Measurements from ENCODE around the gene RNF43. TPM values are rescaled to one million over a fixed set of nuclear protein-coding genes. Genes with fewer than 3 reads are reported as not detected.

Gene RNF43
- total and polyA plus RNA-seq, 2 donors (not counting 1 experiment from before 2014, with no cell fraction given), result 2.5 to 2.6 TPM

- Histone ChIP-seq H3K9me3 (ENCODE audit: control extremely low read depth in 1 of 3, control insufficient read depth in 2 of 3, insufficient read depth in 1 of 3, low read length in 2 of 3) (no peaks in the 10 kb centered on the region), H3K27ac (ENCODE audit: low read length in 2 of 2) (no peak overlapping the region), H3K4me1 (ENCODE audit: control insufficient read depth in 2 of 2, insufficient read depth in 2 of 2, low read length in 2 of 2) (no peaks in the 10 kb centered on the region), H3K79me2 (ENCODE audit: control insufficient read depth, insufficient read depth, low read length) (no peaks in the 10 kb centered on the region), H3K27me3 (replicated peaks in 1 of 4; ENCODE audit: control extremely low read depth in 1 of 4, control insufficient read depth in 3 of 4, insufficient read depth in 4 of 4, low read length in 3 of 4) (no peaks in the 10 kb centered on the region), H3K4me2 (replicated peaks; ENCODE audit: low read depth, low read length, poor library complexity, severe bottlenecking) (no peak overlapping the region), H3K36me3 (replicated peaks in 1 of 2; ENCODE audit: control extremely low read depth in 1 of 2, control insufficient read depth in 1 of 2, extremely low read depth in 1 of 2, insufficient read depth in 2 of 2, low read length in 1 of 2) (no peaks in the 10 kb centered on the region), H3K9ac (ENCODE audit: low read length) (no peak overlapping the region), H2AFZ (ENCODE audit: insufficient read depth, low read depth, low read length, poor library complexity, severe bottlenecking) (no peak overlapping the region), H3K4me3 (ENCODE audit: control extremely low read depth in 1 of 5, extremely low read depth in 1 of 5, insufficient read depth in 1 of 5, low read depth in 2 of 5, low read length in 4 of 5) (no peak overlapping the region), H4K20me1 (ENCODE audit: control insufficient read depth, insufficient read depth, low read length, poor library complexity, severe bottlenecking) (no peaks in the 10 kb centered on the region)
- no peaks in the 10 kb centered on the region for H3K27me3 Mint-ChIP-seq
- intact Hi-C loops (cut with micrococcal nuclease), result no loop called here
- H3K4me1 Mint-ChIP-seq, result no peaks in the 10 kb centered on the region
- no CpG with 5 or more reads among the region's 1 CpG for WGBS (ENCODE audit: insufficient coverage)
- H3K27ac Mint-ChIP-seq, result no peak overlapping the region
- ChIA-PET POLR2A (no interaction called here), CTCF (no interaction called here)
- H3K4me3 Mint-ChIP-seq, result no peak overlapping the region
- DNase-seq (no peak), ATAC-seq (ENCODE audit: low read depth) (no peak)
- H3K9me3 Mint-ChIP-seq (ENCODE audit: insufficient read depth), result no peaks in the 10 kb centered on the region
- TF ChIP-seq CTCF (IDR thresholded peaks at IDR 0.05) (no peak), EZH2 (IDR thresholded peaks at IDR 0.05; ENCODE audit: borderline replicate concordance, insufficient read depth, low read depth, low read length, poor library complexity, severe bottlenecking) (no peak)
Measured at GRCh38 chr17:58402679-58403078, 14.7 kb downstream of the RNF43 start.

- H3K27ac Mint-ChIP-seq, result no peak overlapping the region
- Histone ChIP-seq H3K27ac (ENCODE audit: low read length in 2 of 2) (no peak overlapping the region), H3K36me3 (replicated peaks in 1 of 2; ENCODE audit: control extremely low read depth in 1 of 2, control insufficient read depth in 1 of 2, extremely low read depth in 1 of 2, insufficient read depth in 2 of 2, low read length in 1 of 2) (no peaks in the 10 kb centered on the region), H3K27me3 (replicated peaks in 1 of 4; ENCODE audit: control extremely low read depth in 1 of 4, control insufficient read depth in 3 of 4, insufficient read depth in 4 of 4, low read length in 3 of 4) (no peaks in the 10 kb centered on the region), H3K4me3 (ENCODE audit: control extremely low read depth in 1 of 5, extremely low read depth in 1 of 5, insufficient read depth in 1 of 5, low read depth in 2 of 5, low read length in 4 of 5) (no peak overlapping the region), H3K4me1 (ENCODE audit: control insufficient read depth in 2 of 2, insufficient read depth in 2 of 2, low read length in 2 of 2) (no peaks in the 10 kb centered on the region), H3K79me2 (ENCODE audit: control insufficient read depth, insufficient read depth, low read length) (no peaks in the 10 kb centered on the region), H3K4me2 (replicated peaks; ENCODE audit: low read depth, low read length, poor library complexity, severe bottlenecking) (no peak overlapping the region), H3K9ac (ENCODE audit: low read length) (no peak overlapping the region), H3K9me3 (ENCODE audit: control extremely low read depth in 1 of 3, control insufficient read depth in 2 of 3, insufficient read depth in 1 of 3, low read length in 2 of 3) (no peaks in the 10 kb centered on the region), H2AFZ (ENCODE audit: insufficient read depth, low read depth, low read length, poor library complexity, severe bottlenecking) (no peak overlapping the region), H4K20me1 (ENCODE audit: control insufficient read depth, insufficient read depth, low read length, poor library complexity, severe bottlenecking) (no peaks in the 10 kb centered on the region)
- no peak for ATAC-seq (ENCODE audit: low read depth)
- POLR2A ChIA-PET, result no interaction called here
- TF ChIP-seq EZH2 (IDR thresholded peaks at IDR 0.05; ENCODE audit: borderline replicate concordance, insufficient read depth, low read depth, low read length, poor library complexity, severe bottlenecking) (no peak), CTCF (IDR thresholded peaks at IDR 0.05) (no peak)
- CTCF ChIA-PET, result no interaction called here
- intact Hi-C loops (cut with micrococcal nuclease), result no loop called here
- no peak overlapping the region for H3K4me3 Mint-ChIP-seq
- no peaks in the 10 kb centered on the region for H3K9me3 Mint-ChIP-seq (ENCODE audit: insufficient read depth)
- no peaks in the 10 kb centered on the region for H3K27me3 Mint-ChIP-seq
- DNase-seq, result no peak
- H3K4me1 Mint-ChIP-seq, result no peaks in the 10 kb centered on the region
Measured at GRCh38 chr17:58402047-58402446, 15.3 kb downstream of the RNF43 start.

Data from B cell (primary cell).